Measurements from ENCODE around the gene CEP70. TPM values are rescaled to one million over a fixed set of nuclear protein-coding genes. Genes with fewer than 3 reads are reported as not detected.

Gene CEP70
- total RNA-seq, 4 donors from 2014 or later, result 27.7 to 53.8 (median 43.5) TPM

DNA sequence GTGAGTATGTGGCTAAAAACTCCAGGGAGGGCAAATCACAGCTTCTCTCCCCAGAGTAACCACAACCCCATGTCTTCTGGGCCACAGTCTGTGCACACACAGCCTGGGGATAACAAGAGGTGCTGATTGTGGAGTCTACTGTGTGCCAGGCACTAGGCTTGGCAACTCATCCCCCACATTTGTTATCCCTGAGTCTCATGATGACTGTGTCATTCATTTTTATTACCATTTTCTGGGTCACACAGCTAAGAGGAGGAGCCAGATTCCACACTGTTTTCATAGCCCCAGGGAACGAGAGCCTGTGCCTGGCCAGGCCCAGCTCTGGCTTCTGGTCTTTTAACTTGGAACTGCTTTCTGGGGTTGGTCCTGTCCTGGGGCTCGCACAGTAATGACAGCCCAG lies 125.2 kb downstream of the CEP70 start:
- H3K36me3 ChIP-seq, result no peaks in the 10 kb centered on the region
- no peaks in the 10 kb centered on the region for H3K9me3 ChIP-seq
- no peak overlapping the region for H3K4me3 ChIP-seq
- H3K27me3 ChIP-seq, result peaks cover 11% of the 10 kb centered on the region
- no peak overlapping the region for H3K27ac ChIP-seq
- TF ChIP-seq POLR2A (IDR thresholded peaks at IDR 0.05) (no peak), POLR2AphosphoS5 (IDR thresholded peaks at IDR 0.05) (no peak), EP300 (IDR thresholded peaks at IDR 0.05) (no peak)
- TF ChIP-seq, protein P1, sequence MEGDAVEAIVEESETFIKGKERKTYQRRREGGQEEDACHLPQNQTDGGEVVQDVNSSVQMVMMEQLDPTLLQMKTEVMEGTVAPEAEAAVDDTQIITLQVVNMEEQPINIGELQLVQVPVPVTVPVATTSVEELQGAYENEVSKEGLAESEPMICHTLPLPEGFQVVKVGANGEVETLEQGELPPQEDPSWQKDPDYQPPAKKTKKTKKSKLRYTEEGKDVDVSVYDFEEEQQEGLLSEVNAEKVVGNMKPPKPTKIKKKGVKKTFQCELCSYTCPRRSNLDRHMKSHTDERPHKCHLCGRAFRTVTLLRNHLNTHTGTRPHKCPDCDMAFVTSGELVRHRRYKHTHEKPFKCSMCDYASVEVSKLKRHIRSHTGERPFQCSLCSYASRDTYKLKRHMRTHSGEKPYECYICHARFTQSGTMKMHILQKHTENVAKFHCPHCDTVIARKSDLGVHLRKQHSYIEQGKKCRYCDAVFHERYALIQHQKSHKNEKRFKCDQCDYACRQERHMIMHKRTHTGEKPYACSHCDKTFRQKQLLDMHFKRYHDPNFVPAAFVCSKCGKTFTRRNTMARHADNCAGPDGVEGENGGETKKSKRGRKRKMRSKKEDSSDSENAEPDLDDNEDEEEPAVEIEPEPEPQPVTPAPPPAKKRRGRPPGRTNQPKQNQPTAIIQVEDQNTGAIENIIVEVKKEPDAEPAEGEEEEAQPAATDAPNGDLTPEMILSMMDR (IDR thresholded peaks at IDR 0.05), result no peak
- 45% methylated on average over 2 of the region's 2 CpGs; no CpG with 5 or more reads in 1 of the 2 donors for WGBS, 2 donors (ENCODE audit: low coverage in 1 of 2)
- ATAC-seq, result no peak
- H3K4me1 ChIP-seq, result no peaks in the 10 kb centered on the region

DNA sequence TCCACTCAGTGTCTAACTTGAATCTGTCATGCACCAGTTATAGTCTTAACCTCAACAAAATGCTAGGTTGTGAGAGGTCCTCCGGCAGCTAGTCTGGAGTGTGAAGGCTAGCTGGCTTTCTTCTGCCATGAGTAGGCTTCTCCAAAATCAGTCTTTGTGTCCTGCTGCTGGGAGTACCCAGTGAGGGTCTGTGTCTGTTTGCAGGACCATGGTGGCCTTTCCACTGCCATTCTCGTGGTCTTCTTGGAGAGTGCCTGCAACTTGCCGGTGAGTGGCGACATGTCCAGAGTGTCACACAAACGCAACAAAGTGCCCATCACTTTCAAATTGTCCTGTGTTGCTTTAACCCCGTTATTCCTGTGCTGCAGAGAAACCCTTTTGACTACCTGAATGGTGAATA lies 125.6 kb downstream of the CEP70 start:
- 80 to 93% methylated on average over 3 to 5 of the region's 6 CpGs for WGBS, 2 donors (ENCODE audit: low coverage in 1 of 2)
- ATAC-seq, result no peak
- Histone ChIP-seq H3K9me3 (no peaks in the 10 kb centered on the region), H3K4me3 (no peak overlapping the region), H3K4me1 (no peaks in the 10 kb centered on the region), H3K27ac (no peak overlapping the region), H3K36me3 (no peaks in the 10 kb centered on the region), H3K27me3 (peaks cover 16% of the 10 kb centered on the region)
- TF ChIP-seq, protein P1 (IDR thresholded peaks at IDR 0.05), result no peak

DNA sequence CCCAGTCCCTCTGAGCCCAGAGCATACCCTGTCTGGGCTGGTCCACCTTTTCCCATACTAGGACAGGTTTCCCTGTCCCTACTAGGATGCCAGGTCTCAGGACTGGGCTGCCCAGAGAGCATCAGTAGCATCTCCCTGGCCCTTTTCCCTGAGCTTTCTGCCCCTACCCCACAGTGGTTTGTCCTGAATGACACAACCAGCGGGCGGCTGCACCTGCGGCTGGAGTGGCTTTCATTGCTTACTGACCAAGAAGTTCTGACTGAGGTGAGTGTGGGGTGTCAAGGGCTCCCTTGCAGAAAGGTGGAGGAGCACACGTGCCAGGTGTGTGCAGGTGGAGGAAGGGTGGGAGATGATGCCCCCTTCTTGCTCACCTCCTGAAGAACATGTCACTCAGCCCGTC lies 126.1 kb downstream of the CEP70 start:
- TF ChIP-seq POLR2A (IDR thresholded peaks at IDR 0.05) (no peak), POLR2AphosphoS5 (IDR thresholded peaks at IDR 0.05) (no peak)
- 83 to 100% methylated on average over 1 to 3 of the region's 5 CpGs for WGBS, 2 donors (ENCODE audit: low coverage in 1 of 2)
- Histone ChIP-seq H3K36me3 (no peaks in the 10 kb centered on the region), H3K9me3 (no peaks in the 10 kb centered on the region), H3K4me3 (no peak overlapping the region), H3K27ac (no peak overlapping the region), H3K27me3 (peaks cover 16% of the 10 kb centered on the region), H3K4me1 (no peaks in the 10 kb centered on the region)
- ATAC-seq, result no peak

DNA sequence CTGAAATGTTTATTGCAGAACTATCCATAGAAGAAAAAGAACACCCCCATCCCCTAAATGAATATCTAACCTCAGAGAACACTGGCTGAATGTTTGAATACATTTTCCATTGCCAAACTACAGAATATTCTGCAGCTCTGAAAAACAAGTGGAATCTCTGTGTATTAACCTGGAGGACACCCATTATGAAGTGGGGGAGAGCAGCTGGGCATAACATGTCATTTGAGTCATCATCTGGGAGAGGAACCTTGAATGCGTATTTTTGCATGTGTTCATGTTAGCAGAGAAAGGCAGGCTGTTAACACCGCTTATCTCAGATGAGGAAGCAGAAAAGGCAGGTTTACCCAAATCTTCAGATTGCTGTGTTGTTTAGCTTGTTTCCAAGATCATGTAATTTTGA lies 128.1 kb downstream of the CEP70 start:
- H3K9me3 ChIP-seq, result no peaks in the 10 kb centered on the region
- WGBS, 2 donors (ENCODE audit: low coverage in 1 of 2), result 59 to 92% methylated on average over 2 of the region's 2 CpGs
- H3K4me3 ChIP-seq, result no peak overlapping the region
- H3K27me3 ChIP-seq, result peaks cover 28% of the 10 kb centered on the region
- TF ChIP-seq EP300 (IDR thresholded peaks at IDR 0.05), result no peak
- no peak for TF ChIP-seq POLR2A (IDR thresholded peaks at IDR 0.05)
- TF ChIP-seq POLR2AphosphoS5 (IDR thresholded peaks at IDR 0.05), result no peak
- TF ChIP-seq, protein P1 (IDR thresholded peaks at IDR 0.05), result no peak
- ATAC-seq, result no peak
- no peaks in the 10 kb centered on the region for H3K4me1 ChIP-seq
- no peak overlapping the region for H3K27ac ChIP-seq
- no peaks in the 10 kb centered on the region for H3K36me3 ChIP-seq

DNA sequence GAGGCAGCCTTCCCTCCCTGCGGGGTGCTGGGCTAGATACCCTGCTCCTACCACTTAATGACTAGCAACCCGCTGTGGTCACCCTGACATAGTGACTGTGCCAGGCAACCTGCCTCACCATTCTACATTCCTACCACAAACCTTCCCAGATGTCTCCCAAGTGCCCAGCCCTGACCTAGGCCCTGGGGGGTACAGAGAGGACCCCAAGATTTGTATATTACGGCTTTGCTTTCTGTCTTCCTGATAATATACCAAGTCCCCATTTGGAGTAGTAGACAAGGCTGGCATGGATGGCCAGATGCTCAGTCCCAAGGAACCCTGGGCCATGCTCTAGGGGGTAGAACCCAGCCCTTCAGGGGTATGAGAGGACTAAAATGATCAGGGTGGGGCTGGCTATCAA lies 128.6 kb downstream of the CEP70 start:
- TF ChIP-seq POLR2A (IDR thresholded peaks at IDR 0.05) (no peak), EP300 (IDR thresholded peaks at IDR 0.05) (no peak), POLR2AphosphoS5 (IDR thresholded peaks at IDR 0.05) (no peak)
- TF ChIP-seq, protein P1 (IDR thresholded peaks at IDR 0.05), result no peak
- WGBS, 2 donors (ENCODE audit: low coverage in 1 of 2), result 100% methylated on average over 1 of the region's 3 CpGs; no CpG with 5 or more reads in 1 of the 2 donors
- no peak overlapping the region for H3K27ac ChIP-seq

More for the DNA sequence above, 128.6 kb downstream of the CEP70 start:
- Histone ChIP-seq H3K4me1 (no peaks in the 10 kb centered on the region), H3K27me3 (peaks cover 31% of the 10 kb centered on the region), H3K9me3 (no peaks in the 10 kb centered on the region), H3K4me3 (no peak overlapping the region), H3K36me3 (no peaks in the 10 kb centered on the region)
- ATAC-seq, result no peak

Measured in gastroesophageal sphincter (tissue), 4 donors.